ENCODE measurements around the gene PPP1R1C.

The PPP1R1C gene

GRCh38 chr2:181998041-181998835, 12.6 kb downstream of the PPP1R1C start:
- DNase-seq (ENCODE audit: insufficient read length), result no peak
- no peak for FAIRE-seq
- TF ChIP-seq POLR2A (IDR thresholded peaks at IDR 0.05; ENCODE audit: low read depth, low read length) (no peak), POLR2AphosphoS5 (IDR thresholded peaks at IDR 0.05; ENCODE audit: low read depth, low read length) (no peak), TAF1 (IDR thresholded peaks at IDR 0.05; ENCODE audit: borderline replicate concordance, low read depth, low read length) (no peak)

DNA sequence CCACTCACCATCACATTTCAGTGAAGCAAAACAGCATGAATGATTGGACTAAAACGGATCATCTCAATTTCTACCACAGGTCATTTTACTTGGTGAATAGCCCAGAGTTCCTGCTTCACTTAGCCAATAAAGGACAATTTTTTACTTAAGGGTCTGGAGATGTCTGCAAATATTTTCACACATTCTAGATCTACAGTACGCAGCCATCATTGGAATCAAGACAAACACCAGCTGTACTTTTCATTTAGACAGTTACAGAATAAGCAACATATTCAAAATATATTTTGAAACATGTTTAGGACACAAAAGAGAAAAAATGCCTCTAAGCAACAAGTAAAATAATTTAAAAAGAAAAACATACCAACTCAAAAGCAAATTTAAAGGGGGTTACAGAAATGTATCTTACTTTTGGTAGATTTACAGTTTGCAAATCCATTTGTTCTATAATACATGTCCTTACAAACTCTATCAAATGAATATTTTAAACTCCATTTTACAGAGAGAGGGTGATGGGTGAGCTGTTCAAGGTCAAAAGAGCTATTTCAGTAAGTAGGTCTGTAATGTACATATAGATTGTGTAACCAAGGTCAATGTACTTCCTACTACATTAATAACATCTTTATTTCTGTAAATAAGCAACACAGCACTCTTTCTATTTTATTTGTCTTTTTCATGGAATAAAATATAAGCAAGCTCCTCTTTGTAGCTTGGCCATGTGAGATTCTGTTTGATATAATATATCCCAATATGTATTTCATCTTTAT, 13.4 kb downstream of the PPP1R1C start:
- no peak for TF ChIP-seq TAF1 (IDR thresholded peaks at IDR 0.05; ENCODE audit: borderline replicate concordance, low read depth, low read length)
- TF ChIP-seq POLR2A (IDR thresholded peaks at IDR 0.05; ENCODE audit: low read depth, low read length), result no peak
- TF ChIP-seq POLR2AphosphoS5 (IDR thresholded peaks at IDR 0.05; ENCODE audit: low read depth, low read length), result no peak
- DNase-seq (ENCODE audit: insufficient read length) (no peak), FAIRE-seq (peak; percentile 54)

- DNase-seq (ENCODE audit: insufficient read length) (no peak), FAIRE-seq (peak; percentile 21)
- TF ChIP-seq POLR2A (IDR thresholded peaks at IDR 0.05; ENCODE audit: low read depth, low read length) (no peak), TAF1 (IDR thresholded peaks at IDR 0.05; ENCODE audit: borderline replicate concordance, low read depth, low read length) (no peak), POLR2AphosphoS5 (IDR thresholded peaks at IDR 0.05; ENCODE audit: low read depth, low read length) (no peak)
Measured at GRCh38 chr2:181999911-182000310, 14.3 kb downstream of the PPP1R1C start.

DNA sequence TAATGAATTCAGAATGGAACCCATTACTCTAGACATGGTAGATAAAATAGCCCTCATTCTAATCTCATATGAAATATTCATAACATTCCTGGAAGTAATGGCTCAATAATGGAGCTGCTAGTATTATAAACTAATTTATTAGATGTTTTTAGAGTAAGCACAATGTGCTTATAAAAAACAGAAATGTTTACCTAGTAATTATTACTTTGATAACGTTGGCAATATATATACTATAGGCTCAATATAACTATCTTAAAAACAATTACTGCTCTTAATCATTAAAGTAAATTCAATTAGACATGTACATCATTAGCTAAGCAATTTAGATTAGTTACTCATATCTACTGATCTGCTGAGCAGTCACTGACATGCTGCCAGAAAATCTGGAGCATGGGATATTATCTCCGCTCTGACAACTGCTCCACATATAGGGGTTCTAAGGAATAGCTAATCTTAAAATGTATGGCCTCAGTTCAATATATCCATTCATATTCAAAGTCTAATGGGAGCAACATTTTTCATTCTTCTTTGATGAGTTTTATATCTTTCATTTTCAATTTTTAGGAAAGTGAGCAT, 19.4 kb downstream of the PPP1R1C start:
- DNase-seq (ENCODE audit: insufficient read length), result no peak

DNA sequence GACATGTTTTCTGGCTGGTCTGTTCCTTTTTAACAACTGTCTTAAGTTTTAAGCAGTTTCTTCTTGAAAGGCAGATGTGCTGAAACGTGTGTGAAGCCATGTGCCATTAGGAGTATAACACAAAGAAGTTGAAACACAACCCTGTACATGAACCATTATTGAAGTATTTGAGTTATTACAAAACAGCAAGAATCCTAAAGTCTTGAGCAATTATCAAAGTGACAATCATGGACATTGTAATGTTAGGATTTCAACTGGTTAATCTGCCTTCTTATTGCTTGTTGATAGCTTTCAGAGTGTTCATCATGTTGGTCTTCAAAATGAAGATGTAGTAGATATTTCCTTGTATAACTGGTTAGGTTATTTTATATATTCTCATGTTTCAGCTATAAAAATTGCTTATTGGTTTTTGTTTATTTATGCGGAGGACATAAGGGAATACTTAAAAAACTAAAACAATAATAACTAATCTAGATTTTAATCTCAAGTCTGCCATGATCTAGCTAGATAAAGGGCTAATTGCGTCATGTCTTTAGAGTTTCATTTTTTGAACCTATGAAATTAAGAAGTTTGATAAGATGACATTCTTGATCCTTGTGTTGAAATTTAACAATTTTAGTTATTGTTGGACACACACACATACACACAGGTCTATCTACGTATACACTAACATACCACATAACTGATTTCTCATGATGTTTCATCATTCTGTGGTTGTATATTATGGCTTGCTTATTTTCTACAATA, 21.1 kb downstream of the PPP1R1C start:
- no peak for FAIRE-seq
- no peak for DNase-seq (ENCODE audit: insufficient read length)
- no peak for TF ChIP-seq TAF1 (IDR thresholded peaks at IDR 0.05; ENCODE audit: borderline replicate concordance, low read depth, low read length)
- TF ChIP-seq POLR2A (IDR thresholded peaks at IDR 0.05; ENCODE audit: low read depth, low read length), result no peak
- no peak for TF ChIP-seq POLR2AphosphoS5 (IDR thresholded peaks at IDR 0.05; ENCODE audit: low read depth, low read length)

More for the DNA sequence above, 19.4 kb downstream of the PPP1R1C start:
- TF ChIP-seq TAF1 (IDR thresholded peaks at IDR 0.05; ENCODE audit: borderline replicate concordance, low read depth, low read length) (no peak), POLR2AphosphoS5 (IDR thresholded peaks at IDR 0.05; ENCODE audit: low read depth, low read length) (no peak), POLR2A (IDR thresholded peaks at IDR 0.05; ENCODE audit: low read depth, low read length) (no peak)
- FAIRE-seq, result no peak

- TF ChIP-seq TAF1 (IDR thresholded peaks at IDR 0.05; ENCODE audit: borderline replicate concordance, low read depth, low read length) (no peak), POLR2AphosphoS5 (IDR thresholded peaks at IDR 0.05; ENCODE audit: low read depth, low read length) (no peak), POLR2A (IDR thresholded peaks at IDR 0.05; ENCODE audit: low read depth, low read length) (no peak)
- DNase-seq (ENCODE audit: insufficient read length) (no peak), FAIRE-seq (no peak)
Measured at GRCh38 chr2:182014284-182014683, 28.6 kb downstream of the PPP1R1C start.

DNA sequence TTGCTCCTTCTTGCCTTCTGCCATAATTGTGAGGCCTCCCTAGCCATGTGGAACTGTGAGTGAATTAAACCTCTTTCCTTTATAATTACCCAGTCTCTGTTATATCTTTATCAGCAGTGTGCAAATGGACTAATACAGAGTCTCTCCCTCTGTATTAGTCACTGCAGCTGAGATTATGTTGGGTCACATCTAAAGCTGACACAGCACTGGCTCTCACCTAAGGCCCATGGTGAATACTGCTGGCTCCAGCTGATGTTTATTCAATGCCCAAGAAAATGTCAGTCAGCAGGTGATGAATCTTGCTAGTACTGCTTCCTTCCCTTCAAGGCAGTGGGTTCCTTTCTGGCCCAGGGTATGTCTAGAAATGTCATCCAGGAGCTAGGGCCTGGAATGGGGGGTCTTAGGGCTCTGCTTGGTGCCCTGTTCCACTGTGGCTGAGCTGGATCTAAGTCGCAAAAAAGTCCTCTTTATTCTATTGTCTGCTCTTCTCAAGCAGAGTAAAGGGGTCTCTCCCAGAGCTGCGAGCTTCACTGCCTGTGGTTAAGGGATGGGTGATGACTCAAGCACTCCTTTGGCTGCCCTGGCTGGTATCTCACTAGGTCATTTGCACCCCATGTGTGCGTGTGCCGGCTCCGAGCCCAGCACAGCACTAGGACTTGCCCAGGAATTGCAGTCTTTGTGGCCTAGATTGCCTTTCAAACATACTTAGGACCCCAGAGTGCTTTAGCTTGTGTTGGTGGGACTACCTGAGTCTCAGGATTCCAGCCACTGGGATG, 29.9 kb downstream of the PPP1R1C start:
- DNase-seq (ENCODE audit: insufficient read length) (no peak), FAIRE-seq (no peak)
- TF ChIP-seq POLR2A (IDR thresholded peaks at IDR 0.05; ENCODE audit: low read depth, low read length) (no peak), POLR2AphosphoS5 (IDR thresholded peaks at IDR 0.05; ENCODE audit: low read depth, low read length) (no peak), TAF1 (IDR thresholded peaks at IDR 0.05; ENCODE audit: borderline replicate concordance, low read depth, low read length) (no peak)

DNA sequence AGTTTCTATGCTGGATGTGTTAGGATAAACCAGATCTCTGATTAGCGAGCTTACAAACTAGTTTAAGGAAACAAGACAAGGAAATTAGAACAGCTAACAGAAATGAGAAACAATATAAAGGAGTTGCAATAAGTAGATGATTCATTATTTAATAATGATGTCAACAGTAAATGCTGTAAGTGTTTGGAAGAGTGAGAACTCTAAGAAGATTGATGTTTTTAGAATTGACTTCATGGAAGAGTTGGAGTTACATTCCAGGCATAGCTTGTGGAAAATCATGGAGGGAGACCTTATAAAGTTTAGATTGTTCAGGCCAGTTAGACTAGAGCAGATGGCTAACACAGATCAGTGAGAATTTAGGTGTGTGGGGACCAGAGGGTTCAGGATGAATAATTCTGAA, 32.6 kb downstream of the PPP1R1C start:
- no peak for TF ChIP-seq POLR2AphosphoS5 (IDR thresholded peaks at IDR 0.05; ENCODE audit: low read depth, low read length)
- FAIRE-seq, result no peak
- DNase-seq (ENCODE audit: insufficient read length), result no peak

GRCh38 chr2:182019731-182020130, 34.1 kb downstream of the PPP1R1C start:
- no peak for TF ChIP-seq POLR2AphosphoS5 (IDR thresholded peaks at IDR 0.05; ENCODE audit: low read depth, low read length)
- TF ChIP-seq POLR2A (IDR thresholded peaks at IDR 0.05; ENCODE audit: low read depth, low read length), result no peak
- no peak for TF ChIP-seq TAF1 (IDR thresholded peaks at IDR 0.05; ENCODE audit: borderline replicate concordance, low read depth, low read length)
- no peak for FAIRE-seq
- DNase-seq (ENCODE audit: insufficient read length), result no peak

GRCh38 chr2:182020286-182021070, 34.8 kb downstream of the PPP1R1C start:
- DNase-seq (ENCODE audit: insufficient read length), result no peak
- FAIRE-seq, result no peak

More at GRCh38 chr2:182020286-182021070, 34.8 kb downstream of the PPP1R1C start:
- no peak for TF ChIP-seq POLR2A (IDR thresholded peaks at IDR 0.05; ENCODE audit: low read depth, low read length)
- TF ChIP-seq TAF1 (IDR thresholded peaks at IDR 0.05; ENCODE audit: borderline replicate concordance, low read depth, low read length), result no peak

All from GM12892 (cell line).